Bronchial epithelial cell (primary cell): Measurements from ENCODE around the gene NOCT. TPM values are rescaled to one million over a fixed set of nuclear protein-coding genes. Genes with fewer than 3 reads are reported as not detected.
A peak's percentile ranks its signal among the peaks of the same experiment; 100 is the strongest.

Experiments used
- DNase-seq: peaks from one replicate; pipeline ENCODE4 v3.0.0-alpha.2; 2010; ENCODE audit warnings: low read depth
- FAIRE-seq: peaks from 2 replicates; lab custom pipeline; 2011; peaks lifted over from hg19 to GRCh38; lab: Jason Lieb, UNC
- H3K27me3 ChIP-seq: 2 replicates; pipeline ENCODE4 v1.5.1; 2011; ENCODE audit warnings: low read length; ENCODE audit not compliant: control insufficient read depth, insufficient read depth
- H3K36me3 ChIP-seq: 2 replicates; pipeline ENCODE4 v1.5.1; 2011; ENCODE audit warnings: low read length; ENCODE audit not compliant: control insufficient read depth, insufficient read depth
- H3K4me3 ChIP-seq: 2 replicates; pipeline ENCODE4 v1.5.1; 2011; ENCODE audit warnings: mild to moderate bottlenecking, low read depth, low read length, control low read depth
- CTCF ChIP-seq: IDR thresholded peaks from 2 replicates; pipeline ENCODE4 v1.5.1; 2011; ENCODE audit warnings: mild to moderate bottlenecking, moderate library complexity, low read length, control low read depth, inconsistent platforms; ENCODE audit not compliant: insufficient read depth, severe bottlenecking
- total RNA-seq: library from RNA; depleted of rRNA; stranded (reverse); fragments of >200 nt; gene quantifications from 2 replicates; pipeline ENCODE4 v1.2.1, GENCODE V29; 2014

The NOCT gene
- total RNA-seq, 1 donor from 2014 or later, result 8.4 TPM

DNA sequence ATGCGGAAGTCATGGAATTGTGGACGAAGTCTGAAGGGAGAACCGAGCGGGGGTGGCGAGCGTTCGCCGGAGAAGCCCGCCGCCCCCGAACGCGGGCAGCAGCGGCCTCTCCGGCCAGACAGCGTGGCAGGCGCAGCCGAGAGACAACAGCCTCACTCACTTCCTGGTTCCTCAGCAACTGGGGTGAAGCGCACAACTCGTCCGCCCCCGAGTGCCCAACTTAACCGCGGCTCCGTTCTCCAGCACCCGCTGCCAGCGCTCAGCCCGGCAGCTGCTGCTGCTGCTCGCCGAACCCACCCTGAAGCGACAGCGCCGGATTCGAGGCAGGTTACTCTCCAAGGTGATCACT is 68.0 kb downstream of the NOCT start:
- Histone ChIP-seq H3K4me3 (peak overlapping the region; percentile 91), H3K27me3 (no peaks in the 10 kb centered on the region), H3K36me3 (no peaks in the 10 kb centered on the region)
- peak; percentile 27 for TF ChIP-seq CTCF
- DNase-seq, result peak; percentile 52
- FAIRE-seq, result no peak

DNA sequence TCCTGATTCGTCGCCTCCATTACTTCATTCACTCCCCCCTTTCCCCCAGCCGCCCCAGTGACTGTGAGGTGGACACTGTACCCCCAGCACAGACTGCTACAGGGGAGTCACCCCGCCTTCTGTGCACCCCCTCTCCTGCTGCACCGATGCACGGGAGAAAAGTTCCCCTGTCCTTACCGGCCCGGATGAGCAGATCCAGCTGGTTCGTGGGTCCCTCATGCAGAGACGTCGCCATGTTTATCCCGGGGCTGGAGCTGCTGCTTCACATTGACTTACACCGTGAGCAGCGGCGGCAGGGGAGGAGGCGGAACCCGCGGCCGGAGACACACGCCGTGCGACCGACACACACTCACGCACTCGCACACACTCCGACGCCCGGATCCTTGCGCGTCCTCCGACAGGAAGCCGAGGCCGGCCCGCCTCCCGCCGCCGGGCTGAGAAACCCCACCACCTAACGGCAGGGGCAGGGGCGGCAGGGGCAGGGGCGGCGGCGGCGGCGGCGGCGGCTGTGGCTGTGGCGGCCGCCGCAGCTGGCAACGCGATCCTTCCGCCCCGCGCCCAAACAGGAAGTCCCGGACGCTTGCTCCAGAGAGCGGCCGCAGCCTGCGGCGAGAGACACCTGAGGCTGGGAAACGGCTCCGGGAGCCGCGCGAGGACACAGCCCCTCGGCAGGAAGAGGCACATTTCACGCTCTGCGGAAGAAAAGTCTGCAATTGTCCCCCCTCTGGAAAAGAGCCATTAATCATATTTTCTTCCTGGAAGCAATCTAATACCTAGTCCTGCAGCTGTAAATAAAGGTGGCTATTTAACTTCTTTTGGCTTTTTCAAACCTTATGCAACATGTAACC is 68.6 kb downstream of the NOCT start:
- Histone ChIP-seq H3K27me3 (no peaks in the 10 kb centered on the region), H3K4me3 (peak overlapping the region; percentile 91), H3K36me3 (no peaks in the 10 kb centered on the region)
- DNase-seq (peak; percentile 69), FAIRE-seq (no peak)
- no peak for TF ChIP-seq CTCF

DNA sequence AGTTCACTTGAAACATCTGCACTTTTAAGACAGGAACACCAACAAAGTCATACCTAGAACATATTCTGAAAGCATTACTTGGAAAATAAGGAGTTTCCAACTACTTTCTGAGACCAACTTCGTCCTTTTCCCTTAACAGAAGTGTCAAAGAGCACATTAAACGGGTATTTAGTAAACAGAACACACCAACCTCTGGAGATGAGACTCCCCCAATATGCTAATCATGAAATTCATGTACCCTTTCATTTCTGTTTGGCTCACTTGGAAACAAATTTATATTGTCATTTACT is 69.2 kb downstream of the NOCT start:
- FAIRE-seq, result no peak
- TF ChIP-seq CTCF, result no peak
- Histone ChIP-seq H3K27me3 (no peaks in the 10 kb centered on the region), H3K36me3 (no peaks in the 10 kb centered on the region), H3K4me3 (peak overlapping the region; percentile 91)
- no peak for DNase-seq

DNA sequence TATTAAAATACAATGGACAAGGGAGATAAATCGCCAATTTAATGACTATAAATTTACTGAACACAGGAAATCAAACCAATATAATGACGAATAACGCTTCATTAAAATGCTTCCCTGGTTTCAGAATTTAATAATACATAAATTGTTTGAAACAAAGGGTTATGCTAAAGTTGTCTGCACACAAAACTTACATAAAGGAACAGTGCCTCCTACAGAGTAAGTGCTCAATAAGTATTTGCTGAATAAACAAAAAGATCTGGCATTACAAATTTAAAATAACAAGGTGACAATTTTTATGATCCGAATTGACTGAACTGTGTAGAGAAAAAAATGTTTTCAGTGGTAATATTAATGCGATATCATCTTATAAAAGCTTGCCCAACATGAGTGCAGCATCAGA is 69.6 kb downstream of the NOCT start:
- H3K27me3 ChIP-seq, result no peaks in the 10 kb centered on the region
- no peaks in the 10 kb centered on the region for H3K36me3 ChIP-seq
- FAIRE-seq, result no peak
- peak; percentile 47 for DNase-seq
- TF ChIP-seq CTCF, result peak; percentile 15
- H3K4me3 ChIP-seq, result no peak overlapping the region

DNA sequence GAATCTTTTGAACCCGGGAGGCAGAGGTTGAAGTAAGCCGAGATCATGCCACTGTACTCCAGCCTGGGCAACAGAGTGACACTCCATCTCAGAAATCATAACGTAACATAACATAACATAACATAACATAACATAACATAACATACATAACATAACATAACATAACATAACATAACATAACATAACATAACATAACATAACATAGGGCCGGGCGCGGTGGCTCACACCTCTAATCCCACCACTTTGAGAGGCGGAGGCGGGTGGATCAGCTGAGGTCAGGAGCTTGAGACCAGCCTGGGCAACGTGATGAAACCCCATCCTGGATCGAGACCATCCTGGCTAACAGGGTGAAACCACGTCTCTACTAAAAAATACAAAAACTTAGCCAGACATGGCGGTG is 76.7 kb downstream of the NOCT start:
- no peak for TF ChIP-seq CTCF
- H3K36me3 ChIP-seq, result peaks cover 1% of the 10 kb centered on the region
- FAIRE-seq, result no peak
- H3K27me3 ChIP-seq, result no peaks in the 10 kb centered on the region
- H3K4me3 ChIP-seq, result no peak overlapping the region
- no peak for DNase-seq

Other genes starting within 250 kb of the NOCT start
- gene ELF2, start 161.4 kb downstream of the NOCT start, total RNA-seq, result 27.1 and 29.2 TPM in 2 replicates